Mesendoderm (in vitro differentiated cells): Measurements from ENCODE around the gene FKBP15.

Source experiments
- DNase-seq: peaks from one replicate; pipeline ENCODE4 v3.0.0; 2013
- H2AK5ac ChIP-seq: 2 replicates; pipeline ENCODE4 v1.6.1; 2013; ENCODE audit warnings: low read length, inconsistent platforms
- H2BK120ac ChIP-seq: 2 replicates; pipeline ENCODE4 v1.6.1; 2013; ENCODE audit warnings: low read depth, mild to moderate bottlenecking, low read length, moderate library complexity, mixed read lengths
- H2BK15ac ChIP-seq: replicated peaks from 2 replicates; pipeline ENCODE4 v1.6.1; 2013; ENCODE audit warnings: low read depth, mild to moderate bottlenecking, moderate library complexity
- H2BK5ac ChIP-seq: 2 replicates; pipeline ENCODE4 v1.6.1; 2013; ENCODE audit warnings: low read length, inconsistent platforms
- H3K18ac ChIP-seq: 2 replicates; pipeline ENCODE4 v1.6.1; 2013; ENCODE audit warnings: mild to moderate bottlenecking, low read length, mixed read lengths
- H3K23ac ChIP-seq: one replicate; pipeline ENCODE4 v1.6.1; 2013; ENCODE audit warnings: low read length
- H3K27ac ChIP-seq: 2 replicates; pipeline ENCODE4 v1.5.1; 2013; ENCODE audit warnings: low read depth, mild to moderate bottlenecking, inconsistent platforms, low read length, moderate library complexity
- H3K27me3 ChIP-seq: 2 replicates; pipeline ENCODE4 v1.6.1; 2013; ENCODE audit warnings: low read length, control low read depth, mild to moderate bottlenecking, inconsistent platforms; ENCODE audit not compliant: insufficient read depth, poor library complexity
- H3K36me3 ChIP-seq: 2 replicates; pipeline ENCODE4 v1.6.1; 2013; ENCODE audit warnings: low read length, inconsistent platforms; ENCODE audit not compliant: control insufficient read depth, insufficient read depth
- H3K4ac ChIP-seq: one replicate; pipeline ENCODE4 v1.6.1; 2013; ENCODE audit warnings: low read depth, mild to moderate bottlenecking, low read length, moderate library complexity
- H3K4me1 ChIP-seq: 2 replicates; pipeline ENCODE4 v1.6.1; 2013; ENCODE audit warnings: low read depth, low read length, inconsistent platforms; ENCODE audit not compliant: control insufficient read depth
- H3K4me2 ChIP-seq: 2 replicates; pipeline ENCODE4 v1.6.1; 2013; ENCODE audit warnings: low read length
- H3K4me3 ChIP-seq: 2 replicates; pipeline ENCODE4 v1.5.1; 2013; ENCODE audit warnings: mild to moderate bottlenecking, low read length
- H3K56ac ChIP-seq: one replicate; pipeline ENCODE4 v1.6.1; 2013; ENCODE audit warnings: low read length
- H3K79me1 ChIP-seq: 2 replicates; pipeline ENCODE4 v1.6.1; 2013; ENCODE audit warnings: low read length, inconsistent platforms
- H3K79me2 ChIP-seq: 2 replicates; pipeline ENCODE4 v1.6.1; 2013; ENCODE audit warnings: mild to moderate bottlenecking, low read length; ENCODE audit not compliant: control insufficient read depth, insufficient read depth
- H3K9ac ChIP-seq: 2 replicates; pipeline ENCODE4 v1.6.1; 2013; ENCODE audit warnings: low read length, inconsistent platforms
- H4K5ac ChIP-seq: one replicate; pipeline ENCODE4 v1.6.1; 2013; ENCODE audit warnings: low read length
- H4K8ac ChIP-seq: one replicate; pipeline ENCODE4 v1.6.1; 2013; ENCODE audit warnings: low read depth, mild to moderate bottlenecking, control low read depth, low read length, moderate library complexity
- WGBS: extraction: QIAGEN DNeasy Blood & Tissue Kit; methylation state at CpG from one replicate; pipeline ENCODE4 v1.1.7; 2013; ENCODE audit warnings: low lambda C conversion rate, missing lambda C conversion rate; ENCODE audit not compliant: insufficient coverage; ENCODE audit errors: extremely low coverage; 5-methylcytosine and 5-hydroxymethylcytosine counted together

Gene FKBP15

DNA sequence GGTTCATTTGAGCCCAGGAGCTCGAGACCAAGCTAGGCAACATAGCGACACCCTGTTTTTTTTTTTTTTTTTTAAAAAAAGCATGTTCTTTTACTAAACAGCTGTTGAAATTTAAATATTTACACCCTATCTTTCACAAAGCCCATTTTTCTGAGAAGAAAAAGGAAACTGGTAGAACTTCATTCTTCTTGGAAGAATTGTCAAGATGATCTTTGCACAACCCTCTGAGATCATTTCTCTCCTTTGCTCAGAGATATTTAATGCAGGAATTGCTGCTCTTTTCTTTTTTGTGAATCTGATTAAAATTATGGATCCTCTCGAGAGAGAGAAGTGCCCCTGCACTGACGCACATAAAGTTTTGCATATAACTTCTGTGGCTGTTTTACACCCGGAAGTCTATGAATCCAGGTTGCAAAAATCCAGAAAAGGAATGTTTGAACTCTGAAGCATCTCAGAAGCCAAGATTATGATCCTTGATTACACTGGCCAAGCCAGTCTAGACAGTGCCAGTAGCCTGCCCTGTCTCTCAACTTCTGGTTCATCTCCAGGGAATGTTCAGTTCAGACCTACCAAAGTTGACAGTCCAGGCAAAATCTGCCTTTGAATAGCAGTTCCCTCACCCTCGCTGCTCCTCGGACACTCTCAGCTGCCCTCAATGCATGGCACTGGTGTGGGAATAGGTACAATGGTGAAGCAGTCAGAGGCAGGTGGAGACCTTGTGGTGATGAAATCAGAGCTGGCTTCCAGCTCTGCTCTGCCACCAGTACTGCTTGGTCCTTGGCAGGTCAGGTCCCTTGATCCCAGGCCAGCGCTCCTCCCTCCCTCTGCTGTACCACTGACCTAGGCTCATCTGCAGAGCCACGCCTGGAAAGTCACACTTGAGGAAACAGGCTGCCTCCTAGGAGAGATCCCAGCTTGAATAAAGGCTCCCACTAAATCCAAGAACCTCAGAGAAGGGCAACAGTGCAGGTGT lies 83.6 kb downstream of the FKBP15 start:
- Histone ChIP-seq H2BK15ac (no peak overlapping the region), H3K4me2 (no peak overlapping the region), H4K8ac (no peak overlapping the region), H3K4me1 (no peaks in the 10 kb centered on the region), H3K27ac (no peak overlapping the region), H3K27me3 (no peaks in the 10 kb centered on the region), H3K79me2 (no peaks in the 10 kb centered on the region), H2BK120ac (no peak overlapping the region), H2AK5ac (no peak overlapping the region), H3K9ac (no peak overlapping the region), H2BK5ac (no peak overlapping the region), H3K4me3 (no peak overlapping the region), H4K5ac (no peak overlapping the region), H3K56ac (no peak overlapping the region), H3K18ac (no peak overlapping the region), H3K36me3 (no peaks in the 10 kb centered on the region), H3K23ac (no peak overlapping the region), H3K79me1 (no peaks in the 10 kb centered on the region), H3K4ac (no peak overlapping the region)
- DNase-seq = no peak
- WGBS = no CpG with 5 or more reads among the region's 9 CpGs

DNA sequence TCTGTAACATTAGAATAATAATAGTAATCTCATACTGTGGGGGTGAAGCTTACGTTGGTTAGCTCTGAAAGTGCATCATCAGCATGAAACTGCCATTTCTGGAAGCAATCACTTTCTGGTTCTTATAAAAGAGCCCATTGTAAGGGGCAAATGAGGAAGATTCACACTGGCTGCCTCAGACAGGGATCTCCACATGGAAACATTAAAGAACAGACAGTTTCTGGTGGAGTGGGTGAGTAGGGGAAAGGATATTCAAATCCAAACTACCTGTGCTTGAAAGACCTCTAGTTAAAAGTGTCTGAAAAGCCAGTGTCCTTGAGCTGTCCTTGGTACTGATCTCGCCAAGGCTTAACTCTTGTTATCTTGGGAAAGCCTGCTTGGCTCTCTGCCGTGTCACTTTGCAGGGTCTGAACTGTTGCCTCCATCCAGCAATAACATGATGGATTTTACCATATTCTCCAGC lies 89.4 kb downstream of the FKBP15 start:
- no peaks in the 10 kb centered on the region for H3K36me3 ChIP-seq
- DNase-seq = peak; percentile 51
- no peak overlapping the region for H3K18ac ChIP-seq
- H3K79me2 ChIP-seq = no peaks in the 10 kb centered on the region
- H3K27me3 ChIP-seq = no peaks in the 10 kb centered on the region
- no peak overlapping the region for H3K56ac ChIP-seq
- H3K4me1 ChIP-seq = no peaks in the 10 kb centered on the region
- no peak overlapping the region for H3K4ac ChIP-seq
- no peak overlapping the region for H4K8ac ChIP-seq
- H2AK5ac ChIP-seq = no peak overlapping the region
- no CpG with 5 or more reads among the region's 3 CpGs for WGBS
- H3K27ac ChIP-seq = no peak overlapping the region
- no peak overlapping the region for H3K4me3 ChIP-seq
- no peak overlapping the region for H3K4me2 ChIP-seq
- no peak overlapping the region for H3K23ac ChIP-seq
- no peak overlapping the region for H2BK120ac ChIP-seq
- H2BK15ac ChIP-seq = no peak overlapping the region
- H2BK5ac ChIP-seq = no peak overlapping the region
- no peaks in the 10 kb centered on the region for H3K79me1 ChIP-seq
- H4K5ac ChIP-seq = no peak overlapping the region
- H3K9ac ChIP-seq = no peak overlapping the region

DNA sequence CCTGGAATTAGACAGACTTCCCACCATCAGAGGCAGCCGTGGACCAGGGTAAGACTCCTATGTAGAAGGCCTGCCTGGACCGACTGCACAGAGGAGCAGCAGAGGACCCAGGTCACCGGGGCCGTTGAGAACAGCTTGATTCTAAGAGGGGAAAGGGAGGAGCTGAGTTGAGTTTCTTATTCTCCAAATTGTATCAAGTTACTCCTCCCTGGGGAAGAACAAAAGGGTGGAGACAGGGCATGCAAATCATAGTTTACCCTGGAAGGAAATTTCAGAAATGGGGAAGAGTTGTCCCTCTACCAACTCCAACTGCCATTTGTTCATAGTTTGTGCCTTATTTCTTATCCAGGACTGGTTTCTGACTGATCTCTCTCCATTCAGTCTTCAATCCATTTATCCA lies 91.2 kb downstream of the FKBP15 start:
- Histone ChIP-seq H2BK120ac (no peak overlapping the region), H4K8ac (no peak overlapping the region), H3K79me1 (no peaks in the 10 kb centered on the region), H3K27me3 (no peaks in the 10 kb centered on the region), H3K9ac (no peak overlapping the region), H3K27ac (no peak overlapping the region), H3K18ac (no peak overlapping the region), H3K56ac (no peak overlapping the region), H3K23ac (no peak overlapping the region), H3K36me3 (no peaks in the 10 kb centered on the region), H4K5ac (no peak overlapping the region), H3K79me2 (no peaks in the 10 kb centered on the region), H3K4me2 (no peak overlapping the region), H3K4me3 (no peak overlapping the region), H2BK5ac (no peak overlapping the region), H2BK15ac (no peak overlapping the region), H2AK5ac (no peak overlapping the region), H3K4me1 (no peaks in the 10 kb centered on the region), H3K4ac (no peak overlapping the region)
- no CpG with 5 or more reads among the region's 4 CpGs for WGBS
- DNase-seq = no peak

DNA sequence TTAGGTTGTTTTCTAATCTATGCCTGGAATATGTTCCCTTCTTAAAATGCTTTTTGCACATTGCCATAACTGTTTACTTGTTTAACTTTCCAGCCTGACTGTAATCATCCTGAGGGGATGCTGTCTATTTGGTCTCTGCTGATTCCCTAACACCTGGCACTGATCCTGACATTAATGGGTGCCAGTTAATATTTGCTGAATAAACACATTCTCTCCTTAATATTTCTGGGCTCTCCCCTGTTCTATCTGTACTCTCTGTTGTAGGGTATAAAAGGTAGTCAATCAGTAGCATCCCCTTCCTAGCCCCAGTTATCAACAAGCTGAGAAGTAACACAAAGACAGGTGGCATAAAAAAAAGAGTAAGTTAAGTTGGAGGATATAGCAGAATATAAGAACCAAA lies 91.6 kb downstream of the FKBP15 start:
- Histone ChIP-seq H3K23ac (no peak overlapping the region), H3K18ac (no peak overlapping the region), H2BK120ac (no peak overlapping the region), H4K5ac (no peak overlapping the region), H3K4me1 (no peaks in the 10 kb centered on the region), H4K8ac (no peak overlapping the region), H2AK5ac (no peak overlapping the region), H3K4me2 (no peak overlapping the region), H3K9ac (no peak overlapping the region), H2BK5ac (no peak overlapping the region), H3K27ac (no peak overlapping the region), H3K56ac (no peak overlapping the region), H3K27me3 (no peaks in the 10 kb centered on the region), H3K79me1 (no peaks in the 10 kb centered on the region), H3K4ac (no peak overlapping the region), H3K79me2 (no peaks in the 10 kb centered on the region), H3K36me3 (no peaks in the 10 kb centered on the region), H3K4me3 (no peak overlapping the region), H2BK15ac (no peak overlapping the region)
- DNase-seq = no peak

DNA sequence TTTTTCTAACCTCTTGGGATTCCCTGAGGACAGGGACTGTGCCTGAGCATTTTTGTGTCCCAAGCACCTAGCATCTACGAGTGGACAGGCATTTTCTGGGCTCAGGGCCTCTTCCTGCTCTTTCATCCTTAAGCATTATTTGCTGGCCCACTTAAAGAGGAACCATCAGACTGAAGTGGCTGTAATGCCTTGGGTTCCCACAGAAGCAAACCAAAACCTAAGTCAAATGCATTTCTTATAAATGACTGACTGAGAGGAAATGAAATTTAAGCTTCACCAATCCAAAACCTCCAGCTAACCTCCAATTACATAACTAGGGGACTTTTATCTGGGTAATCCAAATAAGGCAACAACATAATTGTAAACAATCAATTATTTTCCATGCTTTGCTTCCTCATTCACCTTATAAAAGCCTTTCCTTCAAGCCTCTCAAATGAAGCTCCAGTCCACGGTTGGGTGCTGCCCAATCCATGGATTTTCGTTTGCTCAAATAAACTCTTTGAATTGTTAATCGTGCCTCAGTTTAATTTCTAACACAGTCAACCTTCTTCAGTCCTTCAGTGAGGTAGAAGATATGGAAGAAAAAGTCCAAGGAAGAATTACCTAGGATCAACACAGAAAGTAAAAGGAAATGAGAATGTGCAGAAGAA lies 95.6 kb downstream of the FKBP15 start:
- Histone ChIP-seq H3K9ac (no peak overlapping the region), H2BK120ac (no peak overlapping the region), H3K56ac (no peak overlapping the region), H2AK5ac (no peak overlapping the region), H3K18ac (no peak overlapping the region), H3K4me3 (no peak overlapping the region), H3K23ac (no peak overlapping the region), H3K79me1 (no peaks in the 10 kb centered on the region), H3K27me3 (no peaks in the 10 kb centered on the region), H2BK15ac (no peak overlapping the region), H2BK5ac (no peak overlapping the region), H4K5ac (no peak overlapping the region), H3K4me1 (no peaks in the 10 kb centered on the region), H3K4me2 (no peak overlapping the region), H3K4ac (no peak overlapping the region), H3K36me3 (no peaks in the 10 kb centered on the region), H4K8ac (no peak overlapping the region), H3K27ac (no peak overlapping the region), H3K79me2 (no peaks in the 10 kb centered on the region)
- WGBS = no CpG with 5 or more reads among the region's 4 CpGs
- no peak for DNase-seq
